Endothelial cell of umbilical vein (primary cell): ENCODE measurements around the gene GATA1. TPM values are rescaled to one million over a fixed set of nuclear protein-coding genes. Genes with fewer than 3 reads are reported as not detected.
A peak's percentile ranks its signal among the peaks of the same experiment; 100 is the strongest.

Experiments used
- Bru-seq: library from RNA; stranded (reverse); fragments of 400-500 nt; gene quantifications from one replicate; lab custom pipeline; 2021; lab: Mats Ljungman, UMichigan
- BruChase-seq, 2 experiments: library from RNA; stranded (reverse); fragments of 400-500 nt; gene quantifications; one replicate each; lab custom pipeline; 2021; lab: Mats Ljungman, UMichigan
- BruUV-seq: library from RNA; stranded (reverse); fragments of 400-500 nt; replicated peaks from 2 replicates; lab custom pipeline; 2021; lab: Mats Ljungman, UMichigan
- CTCF ChIA-PET: fragments of 300-600, 350-600 bp; sonication (Branson Sonifier 250); formaldehyde crosslinking; loops from one replicate; lab custom pipeline; 2021; ENCODE audit warnings: antibody characterized with exemption, inconsistent platforms; lab: Charles Lee
- POLR2A ChIA-PET: fragments of 300-600, 350-600 bp; sonication (Branson Sonifier 250); formaldehyde crosslinking; loops from one replicate; lab custom pipeline; 2021; ENCODE audit warnings: antibody characterized with exemption, inconsistent platforms; lab: Charles Lee
- DNase-seq: peaks from one replicate; pipeline ENCODE4 v3.0.0-alpha.2; 2011; ENCODE audit warnings: low read depth, low spot score
- FAIRE-seq: peaks from 2 replicates; lab custom pipeline; 2011; peaks lifted over from hg19 to GRCh38; lab: Jason Lieb, UNC
- H2AFZ ChIP-seq: 2 replicates; pipeline ENCODE4 v1.6.0; 2012; ENCODE audit warnings: low read depth, low read length, control low read depth, inconsistent platforms
- H3K27ac ChIP-seq: 2 replicates; pipeline ENCODE4 v1.5.1; 2011; ENCODE audit warnings: low read depth, mild to moderate bottlenecking, control low read depth, low read length, moderate library complexity; ENCODE audit not compliant: insufficient read depth
- H3K27me3 ChIP-seq, 2 experiments: 2 replicates each; pipeline versions ENCODE4 v1.6.0 to v1.6.1; 2011; ENCODE audit warnings: low read length in 2 of 2, mixed read lengths in 1 of 2; ENCODE audit not compliant: control insufficient read depth in 2 of 2, insufficient read depth in 2 of 2
- H3K36me3 ChIP-seq, 2 experiments: 2 replicates in 1 of 2; 3 replicates in 1 of 2; pipeline ENCODE4 v1.5.1; 2011; ENCODE audit warnings: low read length in 2 of 2, mild to moderate bottlenecking in 1 of 2, moderate library complexity in 1 of 2; ENCODE audit not compliant: control insufficient read depth in 2 of 2, insufficient read depth in 2 of 2; ENCODE audit errors: extremely low read depth in 1 of 2
- H3K4me1 ChIP-seq: 3 replicates; pipeline ENCODE4 v1.5.1; 2011; ENCODE audit warnings: mild to moderate bottlenecking, low read length; ENCODE audit not compliant: control insufficient read depth, insufficient read depth; ENCODE audit errors: extremely low read depth
- H3K4me2 ChIP-seq: 2 replicates; pipeline ENCODE4 v1.6.1; 2011; ENCODE audit warnings: low read length, control low read depth, mixed read lengths; ENCODE audit not compliant: insufficient read depth
- H3K4me3 ChIP-seq, 3 experiments: fragments of 200-600 bp in 1 of 3; sonication (generic), shearing (Covaris generic) in 1 of 3; replicated peaks in 1 of 3; 2 replicates each; pipeline ENCODE4 v1.5.1; 2011 to 2016; ENCODE audit warnings: control low read depth in 3 of 3, low read length in 3 of 3, mild to moderate bottlenecking in 2 of 3, inconsistent platforms in 1 of 3, low read depth in 1 of 3, moderate library complexity in 1 of 3; ENCODE audit not compliant: insufficient read depth in 1 of 3
- H3K79me2 ChIP-seq: 2 replicates; pipeline ENCODE4 v1.6.0; 2012; ENCODE audit warnings: low read length, inconsistent platforms; ENCODE audit not compliant: control insufficient read depth, insufficient read depth
- H3K9ac ChIP-seq: replicated peaks from 2 replicates; pipeline ENCODE3; 2011; ENCODE audit warnings: low read length, control low read depth; ENCODE audit not compliant: insufficient read depth; ENCODE audit errors: extremely low read depth
- H3K9me1 ChIP-seq: replicated peaks from 3 replicates; pipeline ENCODE4 v1.6.0; 2011; ENCODE audit warnings: mild to moderate bottlenecking, low read length; ENCODE audit not compliant: control insufficient read depth, insufficient read depth; ENCODE audit errors: extremely low read depth
- H3K9me3 ChIP-seq: replicated peaks from 2 replicates; pipeline ENCODE4 v1.5.1; 2012; ENCODE audit warnings: low read length, inconsistent platforms; ENCODE audit not compliant: control insufficient read depth, insufficient read depth
- H4K20me1 ChIP-seq: replicated peaks from 2 replicates; pipeline ENCODE3; 2011; ENCODE audit warnings: mild to moderate bottlenecking, low read length; ENCODE audit not compliant: control insufficient read depth, insufficient read depth; ENCODE audit errors: extremely low read depth
- CTCF ChIP-seq, 2 donors: IDR thresholded peaks; 1 replicate in 1 of 2; 2 replicates in 1 of 2; pipeline ENCODE4 v1.5.1; 2011; ENCODE audit warnings: low read length in 2 of 2, mild to moderate bottlenecking in 2 of 2, moderate library complexity in 2 of 2, control low read depth in 1 of 2, inconsistent platforms in 1 of 2, low read depth in 1 of 2; ENCODE audit not compliant: insufficient read depth in 1 of 2; ENCODE audit errors: extremely low read depth in 1 of 2
- EZH2 ChIP-seq: IDR thresholded peaks from 2 replicates; pipeline ENCODE4 v1.6.1; 2012; ENCODE audit warnings: borderline replicate concordance, low read depth, mild to moderate bottlenecking, moderate library complexity, low read length, inconsistent platforms; ENCODE audit not compliant: severe bottlenecking
- FOS ChIP-seq: IDR thresholded peaks from 2 replicates; pipeline ENCODE4 v1.6.1; 2011; ENCODE audit warnings: mild to moderate bottlenecking, low read length, moderate library complexity, borderline replicate concordance; ENCODE audit not compliant: insufficient read depth
- GATA2 ChIP-seq: IDR thresholded peaks from 2 replicates; pipeline ENCODE4 v1.7.0; 2011; ENCODE audit warnings: low read depth, mild to moderate bottlenecking, moderate library complexity, mixed read lengths, low read length; ENCODE audit not compliant: insufficient read length, insufficient read depth
- JUN ChIP-seq: IDR thresholded peaks from 2 replicates; pipeline ENCODE4 v1.6.1; 2011; ENCODE audit warnings: borderline replicate concordance, low read depth; ENCODE audit not compliant: insufficient read length, insufficient read depth
- MAX ChIP-seq: IDR thresholded peaks from 2 replicates; pipeline ENCODE4 v1.6.1; 2011; ENCODE audit not compliant: insufficient read depth, insufficient read length
- MYC ChIP-seq: IDR thresholded peaks from one replicate; pipeline ENCODE4 v1.6.1; 2011; ENCODE audit warnings: mild to moderate bottlenecking, low read depth, low read length
- POLR2A ChIP-seq: IDR thresholded peaks from 2 replicates; pipeline ENCODE4 v1.6.1; 2012; ENCODE audit warnings: low read depth, mild to moderate bottlenecking, control low read depth, low read length
- POLR2AphosphoS5 ChIP-seq: IDR thresholded peaks from 2 replicates; pipeline ENCODE4 v1.6.1; 2012; ENCODE audit warnings: low read depth, mild to moderate bottlenecking, control low read depth, low read length, moderate library complexity; ENCODE audit not compliant: insufficient read depth
- dilution Hi-C: fragments of 300-500 bp; cut with MboI; formaldehyde crosslinking; loops from one replicate; pipeline ENCODE4 v1.15.0; 2019; ENCODE audit warnings: low sequenced_read_pairs; ENCODE audit not compliant: extremely low pct_ligation_motif_present
- intact Hi-C: fragments of 100-400 bp; cut with micrococcal nuclease; formaldehyde crosslinking; loops from one replicate; pipeline ENCODE4 v1.10.0; 2022
- long read RNA-seq: library from polyadenylated mRNA; stranded (forward); transcript quantifications from one replicate; pipeline ENCODE4 v2.0.0, GENCODE V29; 2021
- polyA minus RNA-seq, 3 experiments: library from RNA; depleted of rRNA, polyadenylated mRNA; stranded (reverse); fragments of >200 nt; gene quantifications; 1 replicate in 1 of 3; 2 replicates in 2 of 3; pipeline ENCODE4 v1.2.3, GENCODE V29; 2011
- polyA plus RNA-seq, 4 experiments: library from polyadenylated mRNA; depleted of rRNA in 3 of 4; stranded (reverse) in 3 of 4; unstranded in 1 of 4; fragments of >200 nt; gene quantifications; 2 replicates each; pipeline versions ENCODE4 v1.2.1 to v1.2.3, GENCODE V29; 2011 to 2012; ENCODE audit warnings: missing spikeins in 1 of 4
- total RNA-seq: library from RNA; stranded (reverse); gene quantifications from 2 replicates; pipeline ENCODE4 v1.2.3, GENCODE V29; 2021

GATA1 gene
- total RNA-seq: not detected in 2 replicates
- polyA plus RNA-seq: not detected in 2 replicates
- polyA plus RNA-seq (2011; cell fraction: cytosol; rRNA removed): not detected in 2 replicates
- not detected in 2 replicates for polyA plus RNA-seq (2011; cell fraction: nucleus; rRNA removed)
- polyA plus RNA-seq (2012): not detected in 2 replicates
- polyA minus RNA-seq: 4.2 and 4.6 TPM in 2 replicates
- not detected for polyA minus RNA-seq (2011; cell fraction: cytosol; rRNA and poly(A)+ RNA removed)
- not detected in 2 replicates for polyA minus RNA-seq (2011; cell fraction: nucleus; rRNA and poly(A)+ RNA removed)
- not detected for Bru-seq, nascent RNA
- BruChase-seq, experiment 1, labeled RNA remaining after a 6-hour chase: not detected
- not detected for BruChase-seq, experiment 2, labeled RNA remaining after a 2-hour chase
- long read RNA-seq: 0 reads

GRCh38 chrX:48786341-48786800, at the start of gene GATA1:
Gene GATA1, plus strand, starts transcription at chrX:48786590. Its CDS starts 4,520 bp downstream, at chrX:48791110.
- H4K20me1 ChIP-seq: no peaks in the 10 kb centered on the region
- H3K27me3 ChIP-seq: no peaks in the 10 kb centered on the region
- no peaks in the 10 kb centered on the region for H3K36me3 ChIP-seq
- BruUV-seq: no TSS peak
- H3K9ac ChIP-seq: no peak within 1 kb of the TSS
- no peak within 1 kb of the TSS for H2AFZ ChIP-seq
- H3K9me3 ChIP-seq: no peaks in the 10 kb centered on the region
- H3K4me1 ChIP-seq: no peaks in the 10 kb centered on the region
- CTCF ChIA-PET: no interaction called here
- H3K79me2 ChIP-seq: no peaks in the 10 kb centered on the region
- POLR2A ChIA-PET: no interaction called here
- H3K9me1 ChIP-seq: no peaks in the 10 kb centered on the region
- TF ChIP-seq MYC (no peak), GATA2 (no peak), EZH2 (no peak), POLR2AphosphoS5 (no peak), FOS (no peak), JUN (no peak)
- H3K27ac ChIP-seq: no peak within 1 kb of the TSS
- dilution Hi-C loops (no loop called here), intact Hi-C loops (no loop called here)
- H3K4me2 ChIP-seq: no peak within 1 kb of the TSS
- FAIRE-seq: no peak
- H3K4me3 ChIP-seq: no peak within 1 kb of the TSS
- no peak for DNase-seq

GRCh38 chrX:48736878-48737212, 49.5 kb upstream of the GATA1 start:
- POLR2A ChIA-PET: interaction anchor here (0.8 to 1.4 kb wide), 2 partner anchors 65 to 222 kb away, joined by 3 to 5 read pairs; partner anchors contain the start of gene HDAC6
- Histone ChIP-seq H2AFZ (peak overlapping the region; percentile 62), H3K4me2 (peak overlapping the region; percentile 22), H3K9me1 (no peaks in the 10 kb centered on the region), H3K27me3 (no peaks in the 10 kb centered on the region), H3K9ac (no peak overlapping the region), H3K36me3 (no peaks in the 10 kb centered on the region), H3K4me3 (no peak overlapping the region), H4K20me1 (no peaks in the 10 kb centered on the region), H3K4me1 (peaks cover 3% of the 10 kb centered on the region), H3K9me3 (no peaks in the 10 kb centered on the region), H3K27ac (no peak overlapping the region), H3K79me2 (no peaks in the 10 kb centered on the region)
- CTCF ChIA-PET: interaction anchor here (1.0 kb wide), 1 partner anchor 88 kb away, joined by 3 read pairs; no protein-coding TSS in a partner anchor
- intact Hi-C loops: loop anchor here (1.0 to 2.0 kb wide), 4 partner anchors 41 to 160 kb away; partner anchors contain the start of genes PQBP1, SUV39H1 and TIMM17B
- no peak for DNase-seq
- TF ChIP-seq GATA2 (no peak), JUN (no peak), MYC (no peak), EZH2 (no peak), FOS (no peak), CTCF (IDR thresholded peaks at IDR 0.05; ENCODE audit: extremely low read depth in 1 of 2, insufficient read depth in 1 of 2, low read depth in 1 of 2, low read length in 2 of 2) (no peak), POLR2A (no peak), POLR2AphosphoS5 (no peak), MAX (no peak)
- no TSS peak for BruUV-seq
- dilution Hi-C loops: no loop called here
- FAIRE-seq: no peak
